Measurements from ENCODE around the gene SPON2.

Gene SPON2

GRCh38 chr4:1154523-1155182 is 17.7 kb downstream of the SPON2 start:
- no peaks in the 10 kb centered on the region for H4K20me1 ChIP-seq (ENCODE audit: insufficient read depth, low read length)
- H3K27me3 ChIP-seq (ENCODE audit: insufficient read depth, low read length, poor library complexity) = no peaks in the 10 kb centered on the region
- H3K79me2 ChIP-seq (ENCODE audit: insufficient read depth, low read length) = no peaks in the 10 kb centered on the region
- no peak overlapping the region for H2AFZ ChIP-seq (ENCODE audit: low read depth, low read length)
- no peak for ATAC-seq (ENCODE audit: insufficient read depth, low read depth)
- H3K27ac ChIP-seq (ENCODE audit: low read length) = no peak overlapping the region
- no peaks in the 10 kb centered on the region for H3K4me1 ChIP-seq (ENCODE audit: insufficient read depth, low read length)
- DNase-seq = no peak
- peaks cover 26% of the 10 kb centered on the region for H3K9me3 ChIP-seq (ENCODE audit: insufficient read depth, low read length, severe bottlenecking)
- no peak overlapping the region for H3K4me2 ChIP-seq (ENCODE audit: insufficient read depth, low read length)
- H3K36me3 ChIP-seq (ENCODE audit: insufficient read depth, low read length) = no peaks in the 10 kb centered on the region
- no peak for TF ChIP-seq CTCF (IDR thresholded peaks at IDR 0.05; ENCODE audit: borderline replicate concordance, extremely low read depth, low read length, poor library complexity, severe bottlenecking)
- TF ChIP-seq EZH2 (IDR thresholded peaks at IDR 0.05; ENCODE audit: borderline replicate concordance, low read depth, low read length, severe bottlenecking) = no peak
- H3K4me3 ChIP-seq (ENCODE audit: low read depth in 1 of 2, low read length in 2 of 2) = no peak overlapping the region
- no peak overlapping the region for H3K9ac ChIP-seq (ENCODE audit: low read depth, low read length)

DNA sequence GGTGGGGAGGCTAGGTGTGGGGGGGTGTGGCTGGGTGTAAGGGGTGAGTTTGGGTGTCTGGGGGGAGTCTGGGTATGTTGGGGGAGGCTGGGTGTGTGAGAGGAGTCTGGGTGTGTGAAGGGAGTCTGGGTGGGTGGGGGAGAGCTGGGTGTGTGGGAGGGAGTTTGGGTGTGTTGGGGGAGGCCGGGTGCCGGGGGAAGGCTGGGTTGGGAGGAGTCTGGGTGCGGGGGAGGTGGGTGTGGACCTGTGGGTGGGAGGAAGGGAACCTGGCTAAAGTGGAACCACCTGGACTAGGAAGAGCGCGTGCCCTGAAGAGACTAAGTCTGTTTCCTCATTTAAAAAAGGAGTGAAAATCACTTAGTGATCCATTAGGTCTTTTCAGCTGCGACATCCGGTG is 18.3 kb downstream of the SPON2 start:
- Histone ChIP-seq H3K36me3 (ENCODE audit: insufficient read depth, low read length) (no peaks in the 10 kb centered on the region), H3K4me3 (ENCODE audit: low read depth in 1 of 2, low read length in 2 of 2) (no peak overlapping the region), H3K27ac (ENCODE audit: low read length) (no peak overlapping the region), H3K4me1 (ENCODE audit: insufficient read depth, low read length) (no peaks in the 10 kb centered on the region), H3K79me2 (ENCODE audit: insufficient read depth, low read length) (no peaks in the 10 kb centered on the region), H4K20me1 (ENCODE audit: insufficient read depth, low read length) (no peaks in the 10 kb centered on the region), H3K9me3 (ENCODE audit: insufficient read depth, low read length, severe bottlenecking) (peaks cover 26% of the 10 kb centered on the region), H3K4me2 (ENCODE audit: insufficient read depth, low read length) (no peak overlapping the region), H2AFZ (ENCODE audit: low read depth, low read length) (no peak overlapping the region), H3K27me3 (ENCODE audit: insufficient read depth, low read length, poor library complexity) (no peaks in the 10 kb centered on the region), H3K9ac (ENCODE audit: low read depth, low read length) (no peak overlapping the region)
- no peak for DNase-seq
- no peak for TF ChIP-seq CTCF (IDR thresholded peaks at IDR 0.05; ENCODE audit: borderline replicate concordance, extremely low read depth, low read length, poor library complexity, severe bottlenecking)
- TF ChIP-seq EZH2 (IDR thresholded peaks at IDR 0.05; ENCODE audit: borderline replicate concordance, low read depth, low read length, severe bottlenecking) = no peak
- no peak for ATAC-seq (ENCODE audit: insufficient read depth, low read depth)

DNA sequence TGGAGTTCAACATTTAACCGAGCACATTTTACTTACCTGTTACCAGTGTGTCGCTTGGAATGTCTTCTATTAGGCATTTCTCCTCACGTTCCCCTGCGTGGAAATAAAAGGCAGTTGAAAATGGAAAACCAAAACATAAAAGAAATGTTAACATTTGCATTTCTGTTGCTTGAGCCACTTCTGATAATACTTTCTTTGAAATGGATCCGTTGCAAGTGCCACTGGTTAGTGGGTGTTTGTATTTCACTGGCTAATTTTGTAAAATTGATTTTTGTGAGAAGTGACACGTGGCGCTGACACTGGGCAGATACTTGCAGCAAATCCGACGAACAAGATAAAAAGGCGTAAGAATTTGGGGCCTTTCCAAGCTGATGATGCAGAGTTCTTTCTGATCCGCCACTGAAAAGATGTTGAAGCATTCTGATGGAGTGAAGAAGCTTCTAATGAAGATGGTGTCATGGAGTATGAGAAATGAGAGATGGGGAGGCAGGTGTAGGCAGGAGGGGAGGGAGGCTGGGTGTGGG is 18.8 kb downstream of the SPON2 start:
- Histone ChIP-seq H4K20me1 (ENCODE audit: insufficient read depth, low read length) (no peaks in the 10 kb centered on the region), H3K27ac (ENCODE audit: low read length) (no peak overlapping the region), H2AFZ (ENCODE audit: low read depth, low read length) (no peak overlapping the region), H3K27me3 (ENCODE audit: insufficient read depth, low read length, poor library complexity) (no peaks in the 10 kb centered on the region), H3K9ac (ENCODE audit: low read depth, low read length) (no peak overlapping the region), H3K4me3 (ENCODE audit: low read depth in 1 of 2, low read length in 2 of 2) (no peak overlapping the region), H3K36me3 (ENCODE audit: insufficient read depth, low read length) (no peaks in the 10 kb centered on the region), H3K79me2 (ENCODE audit: insufficient read depth, low read length) (no peaks in the 10 kb centered on the region), H3K4me2 (ENCODE audit: insufficient read depth, low read length) (no peak overlapping the region), H3K9me3 (ENCODE audit: insufficient read depth, low read length, severe bottlenecking) (peaks cover 24% of the 10 kb centered on the region), H3K4me1 (ENCODE audit: insufficient read depth, low read length) (no peaks in the 10 kb centered on the region)
- no peak for DNase-seq
- TF ChIP-seq EZH2 (IDR thresholded peaks at IDR 0.05; ENCODE audit: borderline replicate concordance, low read depth, low read length, severe bottlenecking) (no peak), CTCF (IDR thresholded peaks at IDR 0.05; ENCODE audit: borderline replicate concordance, extremely low read depth, low read length, poor library complexity, severe bottlenecking) (no peak)
- ATAC-seq (ENCODE audit: insufficient read depth, low read depth) = no peak

Measured in DND-41 (cell line).